GM13976 (cell line): ENCODE results near the gene MAP7D2.

Source experiments
- DNase-seq: peaks from one replicate; pipeline ENCODE4 v3.0.0; 2012; ENCODE audit warnings: low spot score
- in situ Hi-C: fragments of 300-500 bp; cut with MboI; formaldehyde crosslinking; loops from one replicate; pipeline ENCODE4 v1.12.0; 2022; ENCODE audit warnings: low sequenced_read_pairs, mixed read lengths, inconsistent platforms; ENCODE audit not compliant: unreplicated experiment
- TF ChIP-seq, protein P1 (sequence below): IDR thresholded peaks from 2 replicates; pipeline ENCODE4 v1.5.1; 2012; ENCODE audit warnings: borderline replicate concordance, mild to moderate bottlenecking; ENCODE audit not compliant: insufficient read depth; ENCODE audit errors: extremely low read depth, missing control alignments, control extremely low read depth

MAP7D2 gene

GRCh38 chrX:20061855-20062254 lies 54.9 kb downstream of the MAP7D2 start:
- in situ Hi-C loops: loop anchor here (25.0 kb wide), 2 partner anchors 150 to 675 kb away; no protein-coding TSS in a partner anchor
- DNase-seq: no peak
- TF ChIP-seq, protein P1, sequence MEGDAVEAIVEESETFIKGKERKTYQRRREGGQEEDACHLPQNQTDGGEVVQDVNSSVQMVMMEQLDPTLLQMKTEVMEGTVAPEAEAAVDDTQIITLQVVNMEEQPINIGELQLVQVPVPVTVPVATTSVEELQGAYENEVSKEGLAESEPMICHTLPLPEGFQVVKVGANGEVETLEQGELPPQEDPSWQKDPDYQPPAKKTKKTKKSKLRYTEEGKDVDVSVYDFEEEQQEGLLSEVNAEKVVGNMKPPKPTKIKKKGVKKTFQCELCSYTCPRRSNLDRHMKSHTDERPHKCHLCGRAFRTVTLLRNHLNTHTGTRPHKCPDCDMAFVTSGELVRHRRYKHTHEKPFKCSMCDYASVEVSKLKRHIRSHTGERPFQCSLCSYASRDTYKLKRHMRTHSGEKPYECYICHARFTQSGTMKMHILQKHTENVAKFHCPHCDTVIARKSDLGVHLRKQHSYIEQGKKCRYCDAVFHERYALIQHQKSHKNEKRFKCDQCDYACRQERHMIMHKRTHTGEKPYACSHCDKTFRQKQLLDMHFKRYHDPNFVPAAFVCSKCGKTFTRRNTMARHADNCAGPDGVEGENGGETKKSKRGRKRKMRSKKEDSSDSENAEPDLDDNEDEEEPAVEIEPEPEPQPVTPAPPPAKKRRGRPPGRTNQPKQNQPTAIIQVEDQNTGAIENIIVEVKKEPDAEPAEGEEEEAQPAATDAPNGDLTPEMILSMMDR: no peak

- TF ChIP-seq, protein P1: no peak
- DNase-seq: no peak
- in situ Hi-C loops: loop anchor here (25.0 kb wide), 2 partner anchors 149 to 674 kb away; no protein-coding TSS in a partner anchor
Measured at GRCh38 chrX:20060961-20061748, 55.6 kb downstream of the MAP7D2 start.

GRCh38 chrX:20059467-20060128 lies 57.1 kb downstream of the MAP7D2 start:
- in situ Hi-C loops: loop anchor here (25.0 kb wide), 2 partner anchors 147 to 672 kb away; no protein-coding TSS in a partner anchor
- no peak for DNase-seq
- TF ChIP-seq, protein P1: no peak

- in situ Hi-C loops: loop anchor here (25.0 kb wide), 2 partner anchors 145 to 670 kb away; no protein-coding TSS in a partner anchor
- TF ChIP-seq, protein P1: no peak
- DNase-seq: no peak
Measured at GRCh38 chrX:20057479-20057878, 59.2 kb downstream of the MAP7D2 start.

GRCh38 chrX:20056704-20057103 lies 60.0 kb downstream of the MAP7D2 start:
- TF ChIP-seq, protein P1: no peak
- no peak for DNase-seq
- in situ Hi-C loops: loop anchor here (25.0 kb wide), 2 partner anchors 144 to 669 kb away; no protein-coding TSS in a partner anchor

GRCh38 chrX:20053537-20053936 lies 63.2 kb downstream of the MAP7D2 start:
- no peak for DNase-seq
- TF ChIP-seq, protein P1: no peak
- in situ Hi-C loops: loop anchor here (25.0 kb wide), 2 partner anchors 141 to 666 kb away; no protein-coding TSS in a partner anchor
